Prostate gland (tissue), 2 donors: Measurements from ENCODE around the gene GOLGA5.
"Not testable (repeated sequence)": the region's sequence is repeated elsewhere in the genome, so short reads cannot be mapped to it uniquely, and the experiment has no call there.

ENCODE experiments used
- POLR2A ChIP-seq: fragments of 450-650 bp; IDR thresholded peaks from one replicate; pipeline ENCODE4 v1.6.1; 2016; ENCODE audit warnings: antibody characterized with exemption, mild to moderate bottlenecking
- TF ChIP-seq, protein P1 (sequence below), 4 experiments: fragments of 200-600 bp in 2 of 4; fragments of 450-650 bp in 2 of 4; sonication (generic) in 2 of 4; IDR thresholded peaks; 1 replicate in 3 of 4; 2 replicates in 1 of 4; pipeline ENCODE4 v1.5.1; 2016 to 2019; ENCODE audit warnings: antibody characterized with exemption in 4 of 4, mild to moderate bottlenecking in 2 of 4, moderate library complexity in 2 of 4

DNA sequence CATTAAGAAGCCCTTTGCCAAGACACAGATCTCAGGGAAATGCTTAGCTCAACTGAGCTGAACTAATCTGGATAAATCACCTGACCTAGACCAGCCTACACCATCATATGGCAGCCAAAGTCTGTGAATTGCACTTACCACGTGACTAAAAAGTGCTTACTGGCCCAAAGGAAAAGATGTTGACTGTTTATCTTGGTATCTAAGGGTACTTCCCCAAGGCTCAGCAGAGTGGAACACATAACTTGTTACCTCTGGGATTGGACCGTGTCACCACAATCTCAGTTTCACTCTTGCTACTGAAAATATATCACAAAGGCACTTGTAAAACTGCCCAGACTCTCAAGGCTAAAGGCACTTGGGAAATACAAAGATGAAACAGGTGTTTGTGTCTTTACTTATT is 18.8 kb upstream of the GOLGA5 start:
- TF ChIP-seq, protein P1, sequence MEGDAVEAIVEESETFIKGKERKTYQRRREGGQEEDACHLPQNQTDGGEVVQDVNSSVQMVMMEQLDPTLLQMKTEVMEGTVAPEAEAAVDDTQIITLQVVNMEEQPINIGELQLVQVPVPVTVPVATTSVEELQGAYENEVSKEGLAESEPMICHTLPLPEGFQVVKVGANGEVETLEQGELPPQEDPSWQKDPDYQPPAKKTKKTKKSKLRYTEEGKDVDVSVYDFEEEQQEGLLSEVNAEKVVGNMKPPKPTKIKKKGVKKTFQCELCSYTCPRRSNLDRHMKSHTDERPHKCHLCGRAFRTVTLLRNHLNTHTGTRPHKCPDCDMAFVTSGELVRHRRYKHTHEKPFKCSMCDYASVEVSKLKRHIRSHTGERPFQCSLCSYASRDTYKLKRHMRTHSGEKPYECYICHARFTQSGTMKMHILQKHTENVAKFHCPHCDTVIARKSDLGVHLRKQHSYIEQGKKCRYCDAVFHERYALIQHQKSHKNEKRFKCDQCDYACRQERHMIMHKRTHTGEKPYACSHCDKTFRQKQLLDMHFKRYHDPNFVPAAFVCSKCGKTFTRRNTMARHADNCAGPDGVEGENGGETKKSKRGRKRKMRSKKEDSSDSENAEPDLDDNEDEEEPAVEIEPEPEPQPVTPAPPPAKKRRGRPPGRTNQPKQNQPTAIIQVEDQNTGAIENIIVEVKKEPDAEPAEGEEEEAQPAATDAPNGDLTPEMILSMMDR (IDR thresholded peaks at IDR 0.05): not testable (repeated sequence)
- TF ChIP-seq POLR2A: not testable (repeated sequence)
